Stimulated activated CD4-positive, alpha-beta T cell treated with anti-CD3 and anti-CD28 coated beads, TNF-alpha, amount 100 ng/mL, for 48 hours (primary cell): Measurements from ENCODE around the gene MTUS2.

Experiments used
- DNase-seq, 3 donors: peaks; one replicate each; pipeline ENCODE4 v3.0.0-alpha.2; 2020; ENCODE audit warnings: low read depth in 3 of 3

Gene MTUS2

GRCh38 chr13:28820099-28821051 lies at the start of gene MTUS2:
Gene MTUS2 (plus strand): TSS chr13:28820339.
- peak in 1 of 3 donors; percentile 7 for DNase-seq

- no peak for DNase-seq
These were observed 41.6 kb upstream of the MTUS2 start for GRCh38 chr13:28778308-28779215.

- DNase-seq, result no peak
These were observed 27.1 kb upstream of the MTUS2 start for GRCh38 chr13:28792992-28793391.

GRCh38 chr13:28794396-28794795 lies 25.7 kb upstream of the MTUS2 start:
- DNase-seq, result no peak

GRCh38 chr13:28796938-28797257 lies 23.2 kb upstream of the MTUS2 start:
- DNase-seq, result no peak

GRCh38 chr13:28805193-28805819 lies 14.8 kb upstream of the MTUS2 start:
- peak; percentile 10 to 36 (median 32) for DNase-seq

- DNase-seq, result no peak
These were observed 2.9 kb upstream of the MTUS2 start for GRCh38 chr13:28817204-28817603.

- no peak for DNase-seq
These were observed 951 bp upstream of the MTUS2 start for GRCh38 chr13:28819046-28819730.

GRCh38 chr13:28819735-28820098 lies 422 bp upstream of the MTUS2 start:
- DNase-seq, result peak; percentile 22 to 47 (median 32)

GRCh38 chr13:28822151-28822550 lies 2.0 kb downstream of the MTUS2 start:
- DNase-seq, result no peak

GRCh38 chr13:28822801-28823200 lies 2.7 kb downstream of the MTUS2 start:
- DNase-seq, result no peak

- DNase-seq, result no peak
These were observed 5.2 kb downstream of the MTUS2 start for GRCh38 chr13:28825379-28825778.

- no peak for DNase-seq
These were observed 6.2 kb downstream of the MTUS2 start for GRCh38 chr13:28826368-28826767.

GRCh38 chr13:28830580-28830979 lies 10.4 kb downstream of the MTUS2 start:
- DNase-seq, result no peak

GRCh38 chr13:28831117-28831516 lies 11.0 kb downstream of the MTUS2 start:
- no peak for DNase-seq

GRCh38 chr13:28837111-28837510 lies 17.0 kb downstream of the MTUS2 start:
- no peak for DNase-seq

- DNase-seq, result no peak
These were observed 23.5 kb downstream of the MTUS2 start for GRCh38 chr13:28843639-28844038.

- DNase-seq, result no peak
These were observed 29.3 kb downstream of the MTUS2 start for GRCh38 chr13:28849441-28849840.

GRCh38 chr13:28850226-28850625 lies 30.1 kb downstream of the MTUS2 start:
- no peak for DNase-seq

GRCh38 chr13:28851422-28851821 lies 31.3 kb downstream of the MTUS2 start:
- DNase-seq, result no peak

GRCh38 chr13:28854657-28855056 lies 34.5 kb downstream of the MTUS2 start:
- no peak for DNase-seq

- no peak for DNase-seq
These were observed 36.1 kb downstream of the MTUS2 start for GRCh38 chr13:28856287-28856686.
